B cell (primary cell): Measurements from ENCODE around the gene CRY2. TPM values are rescaled to one million over a fixed set of nuclear protein-coding genes. Genes with fewer than 3 reads are reported as not detected.
A peak's percentile ranks its signal among the peaks of the same experiment; 100 is the strongest.

Source experiments
- ATAC-seq: fragments of 200-7000 bp; cut with Tn5 transposase; one replicate; pipeline ENCODE4 v1.10.0; 2021; ENCODE audit warnings: low read depth, mild to moderate bottlenecking, moderate number of reproducible peaks, moderate library complexity
- CTCF ChIA-PET: fragments of 350-600 bp; sonication (Branson Sonifier 250); formaldehyde crosslinking; loops from one replicate; lab custom pipeline; 2021; ENCODE audit warnings: antibody characterized with exemption, inconsistent platforms; lab: Charles Lee
- POLR2A ChIA-PET: fragments of 350-600 bp; sonication (Branson Sonifier 250); formaldehyde crosslinking; loops from one replicate; lab custom pipeline; 2021; ENCODE audit warnings: antibody characterized with exemption; lab: Charles Lee
- DNase-seq: peaks from one replicate; pipeline ENCODE4 v3.0.0; 2013
- H2AFZ ChIP-seq: 2 replicates; pipeline ENCODE4 v1.6.1; 2012; ENCODE audit warnings: mild to moderate bottlenecking, low read depth, low read length; ENCODE audit not compliant: insufficient read depth, poor library complexity, severe bottlenecking
- H3K27ac ChIP-seq, 2 donors: 1 replicate in 1 of 2; 2 replicates in 1 of 2; pipeline ENCODE4 v1.5.1; 2012 to 2013; ENCODE audit warnings: low read length in 2 of 2, mild to moderate bottlenecking in 2 of 2, moderate library complexity in 1 of 2
- H3K27me3 ChIP-seq, 4 experiments: fragments of 200-600 bp in 1 of 4; sonication (generic) in 1 of 4; replicated peaks in 1 of 4; 1 replicate in 2 of 4; 2 replicates in 2 of 4; pipeline versions ENCODE4 v1.6.1 to v1.7.0; 2013 to 2016; ENCODE audit warnings: low read length in 3 of 4, mild to moderate bottlenecking in 2 of 4, mixed read lengths in 1 of 4, moderate library complexity in 1 of 4; ENCODE audit not compliant: insufficient read depth in 4 of 4, control insufficient read depth in 3 of 4; ENCODE audit errors: control extremely low read depth in 1 of 4
- H3K36me3 ChIP-seq, 2 experiments: replicated peaks in 1 of 2; 1 replicate in 1 of 2; 2 replicates in 1 of 2; pipeline versions ENCODE4 v1.6.1 to v1.7.1; 2013; ENCODE audit warnings: low read length in 1 of 2; ENCODE audit not compliant: insufficient read depth in 2 of 2, control insufficient read depth in 1 of 2; ENCODE audit errors: control extremely low read depth in 1 of 2, extremely low read depth in 1 of 2
- H3K4me1 ChIP-seq, 2 donors: fragments of 200-600 bp in 1 of 2; sonication (generic) in 1 of 2; 1 replicate in 1 of 2; 2 replicates in 1 of 2; pipeline versions ENCODE4 v1.5.1 to v1.6.1; 2013 to 2017; ENCODE audit warnings: low read length in 2 of 2; ENCODE audit not compliant: control insufficient read depth in 2 of 2, insufficient read depth in 2 of 2
- H3K4me2 ChIP-seq: replicated peaks from 2 replicates; pipeline ENCODE3; 2012; ENCODE audit warnings: mild to moderate bottlenecking, low read depth, low read length; ENCODE audit not compliant: poor library complexity, severe bottlenecking
- H3K4me3 ChIP-seq, 5 experiments: fragments of 200-600 bp in 1 of 5; sonication (generic) in 1 of 5; 1 replicate in 3 of 5; 2 replicates in 2 of 5; pipeline versions ENCODE4 v1.5.1 to v1.7.0; 2011 to 2016; ENCODE audit warnings: low read length in 4 of 5, mild to moderate bottlenecking in 4 of 5, low read depth in 2 of 5, control low read depth in 1 of 5, moderate library complexity in 1 of 5; ENCODE audit not compliant: insufficient read depth in 1 of 5; ENCODE audit errors: control extremely low read depth in 1 of 5, extremely low read depth in 1 of 5
- H3K79me2 ChIP-seq: fragments of 200-600 bp; sonication (generic); one replicate; pipeline ENCODE4 v1.6.0; 2016; ENCODE audit warnings: low read length; ENCODE audit not compliant: control insufficient read depth, insufficient read depth
- H3K9ac ChIP-seq: fragments of 200-600 bp; sonication (generic); 2 replicates; pipeline ENCODE4 v1.6.1; 2017; ENCODE audit warnings: mild to moderate bottlenecking, low read length, moderate library complexity
- H3K9me3 ChIP-seq, 3 donors: one replicate each; pipeline versions ENCODE4 v1.6.1 to v1.7.1; 2013; ENCODE audit warnings: low read length in 2 of 3; ENCODE audit not compliant: control insufficient read depth in 2 of 3, insufficient read depth in 1 of 3; ENCODE audit errors: control extremely low read depth in 1 of 3
- H4K20me1 ChIP-seq: 2 replicates; pipeline ENCODE4 v1.6.0; 2012; ENCODE audit warnings: mild to moderate bottlenecking, low read length; ENCODE audit not compliant: insufficient read depth, control insufficient read depth, poor library complexity, severe bottlenecking
- H3K27ac Mint-ChIP-seq: one replicate; pipeline ENCODE4 v1.8.0; 2021; ENCODE audit warnings: mixed read lengths
- H3K27me3 Mint-ChIP-seq: one replicate; pipeline ENCODE4 v1.8.0; 2021; ENCODE audit warnings: mixed read lengths
- H3K4me1 Mint-ChIP-seq: one replicate; pipeline ENCODE4 v1.8.0; 2021; ENCODE audit warnings: mixed read lengths
- H3K4me3 Mint-ChIP-seq: one replicate; pipeline ENCODE4 v1.8.0; 2021; ENCODE audit warnings: mixed read lengths
- H3K9me3 Mint-ChIP-seq: one replicate; pipeline ENCODE4 v1.8.0; 2022; ENCODE audit warnings: mixed read lengths; ENCODE audit not compliant: insufficient read depth
- CTCF ChIP-seq: fragments of 200-600 bp; IDR thresholded peaks from one replicate; pipeline ENCODE4 v1.8.0; 2022; ENCODE audit warnings: antibody characterized with exemption, mild to moderate bottlenecking
- EZH2 ChIP-seq: IDR thresholded peaks from 2 replicates; pipeline ENCODE4 v1.6.1; 2012; ENCODE audit warnings: borderline replicate concordance, low read depth, mild to moderate bottlenecking, moderate library complexity, low read length; ENCODE audit not compliant: insufficient read depth, poor library complexity, severe bottlenecking
- WGBS: methylation state at CpG from one replicate; pipeline ENCODE4 v1.1.5; 2013; ENCODE audit warnings: missing lambda C conversion rate; ENCODE audit not compliant: insufficient coverage; 5-methylcytosine and 5-hydroxymethylcytosine counted together
- intact Hi-C: fragments of 100-400 bp; cut with micrococcal nuclease; formaldehyde crosslinking; loops from one replicate; pipeline ENCODE4 v1.10.0; 2022
- polyA plus RNA-seq: library from polyadenylated mRNA; depleted of rRNA; stranded (reverse); fragments of >200 nt; gene quantifications from 2 replicates; pipeline ENCODE4 v1.2.3, GENCODE V29; 2012
- total RNA-seq, 2 donors: library from RNA; stranded (reverse); fragments of 120-200 nt in 1 of 2; gene quantifications; 1 replicate in 1 of 2; 2 replicates in 1 of 2; pipeline versions ENCODE4 v1.2.3 to v1.2.4, GENCODE V29; 2013 to 2022

The CRY2 gene
- total and polyA plus RNA-seq, 2 donors (not counting 1 experiment from before 2014, with no cell fraction given), result 20.4 to 65.1 TPM

- peaks cover 73% of the 10 kb centered on the region for H3K4me1 Mint-ChIP-seq
- 72% methylated on average over 29 of the region's 54 CpGs for WGBS
- H3K4me3 ChIP-seq, result peak overlapping the region in 4 of 5 experiments; percentile 70 to 92 (median 82)
Observed at GRCh38 chr11:45921561-45922424, 74.5 kb downstream of the CRY2 start.

More at GRCh38 chr11:45921561-45922424, 74.5 kb downstream of the CRY2 start:
- H3K4me2 ChIP-seq, result peak overlapping the region; percentile 79
- ChIA-PET CTCF (interaction anchor here (8.3 to 9.6 kb wide), 2 partner anchors 13 to 43 kb away, joined by 58 to 98 read pairs; no protein-coding TSS in a partner anchor), POLR2A (interaction anchor here (0.7 to 9.1 kb wide), 2 partner anchors 12 to 192 kb away, joined by 3 to 162 read pairs; no protein-coding TSS in a partner anchor)
- intact Hi-C loops, result loop anchor here (2.0 kb wide), 1 partner anchor 43 kb away; no protein-coding TSS in a partner anchor
- H3K36me3 ChIP-seq, result peaks cover 0 to 20% of the 10 kb centered on the region in 2 experiments
- no peaks in the 10 kb centered on the region for H3K27me3 Mint-ChIP-seq
- TF ChIP-seq CTCF, result no peak
- no peak for TF ChIP-seq EZH2
- H3K27me3 ChIP-seq, result no peaks in the 10 kb centered on the region
- H3K9ac ChIP-seq, result peak overlapping the region; percentile 77
- H2AFZ ChIP-seq, result peak overlapping the region; percentile 81
- H3K79me2 ChIP-seq, result peaks cover 62% of the 10 kb centered on the region
- peak overlapping the region; percentile 94 for H3K27ac Mint-ChIP-seq
- peak; percentile 6 for ATAC-seq
- peaks cover 19% of the 10 kb centered on the region for H4K20me1 ChIP-seq
- no peaks in the 10 kb centered on the region for H3K9me3 ChIP-seq
- H3K4me3 Mint-ChIP-seq, result peak overlapping the region; percentile 83
- H3K9me3 Mint-ChIP-seq, result no peaks in the 10 kb centered on the region
- peak overlapping the region; percentile 27 to 62 for H3K27ac ChIP-seq
- H3K4me1 ChIP-seq, result peaks cover 53 to 76% of the 10 kb centered on the region in 2 donors
- DNase-seq, result no peak
